Subcutaneous adipose tissue (tissue), 4 donors: ENCODE results near the gene LBH. TPM values are rescaled to one million over a fixed set of nuclear protein-coding genes. Genes with fewer than 3 reads are reported as not detected.

ENCODE experiments used
- CTCF ChIP-seq: fragments of 450-650 bp; IDR thresholded peaks from one replicate; pipeline ENCODE4 v1.5.1; 2016; ENCODE audit warnings: low read depth, mild to moderate bottlenecking, control low read depth, antibody characterized with exemption, moderate library complexity
- total RNA-seq, 4 donors: library from RNA; depleted of rRNA; stranded (reverse); fragments of >200 nt; gene quantifications; one replicate each; pipeline ENCODE4 v1.1.0, GENCODE V29; 2016

LBH gene
- total RNA-seq, 4 donors from 2014 or later = 11.7 to 16.3 (median 12.5) TPM

- TF ChIP-seq CTCF = no peak
These were observed 15.2 kb upstream of the LBH start for GRCh38 chr2:30216157-30216556.

- TF ChIP-seq CTCF = no peak
These were observed 13.5 kb upstream of the LBH start for GRCh38 chr2:30217644-30218337.

GRCh38 chr2:30218338-30218713, 13.0 kb upstream of the LBH start:
- no peak for TF ChIP-seq CTCF

- no peak for TF ChIP-seq CTCF
These were observed 12.5 kb upstream of the LBH start for GRCh38 chr2:30218814-30219213.

GRCh38 chr2:30219886-30220875, 11.2 kb upstream of the LBH start:
- no peak for TF ChIP-seq CTCF

GRCh38 chr2:30221531-30221930, 9.8 kb upstream of the LBH start:
- TF ChIP-seq CTCF = no peak

GRCh38 chr2:30222031-30222430, 9.3 kb upstream of the LBH start:
- TF ChIP-seq CTCF = no peak
